Calu3 (cell line): ENCODE data around the gene SAPCD1. TPM values are rescaled to one million over a fixed set of nuclear protein-coding genes. Genes with fewer than 3 reads are reported as not detected.
"Not testable (repeated sequence)": the region's sequence is repeated elsewhere in the genome, so short reads cannot be mapped to it uniquely, and the experiment has no call there.

ENCODE experiments used
- BruUV-seq: library from RNA; stranded (reverse); fragments of 400-500 nt; replicated peaks from 2 replicates; lab custom pipeline; 2021; lab: Mats Ljungman, UMichigan
- CTCF ChIA-PET: fragments of 300-600 bp; sonication (Branson Sonifier 250); formaldehyde crosslinking; loops from one replicate; lab custom pipeline; 2022; ENCODE audit warnings: antibody characterized with exemption; lab: Charles Lee
- DNase-seq: peaks from one replicate; pipeline ENCODE4 v3.0.0; 2022
- H3K27ac Mint-ChIP-seq: one replicate; pipeline ENCODE4 v1.8.0; 2022; ENCODE audit warnings: mixed read lengths; ENCODE audit not compliant: unreplicated experiment
- H3K27me3 Mint-ChIP-seq: one replicate; pipeline ENCODE4 v1.8.0; 2022; ENCODE audit warnings: mixed read lengths; ENCODE audit not compliant: unreplicated experiment
- H3K36me3 Mint-ChIP-seq: one replicate; pipeline ENCODE4 v1.8.0; 2022; ENCODE audit warnings: mild to moderate bottlenecking, moderate library complexity, mixed read lengths; ENCODE audit not compliant: insufficient read depth, unreplicated experiment
- H3K4me1 Mint-ChIP-seq: one replicate; pipeline ENCODE4 v1.8.0; 2022; ENCODE audit warnings: mild to moderate bottlenecking, low read depth, mixed read lengths; ENCODE audit not compliant: unreplicated experiment
- H3K4me3 Mint-ChIP-seq: one replicate; pipeline ENCODE4 v1.8.0; 2022; ENCODE audit warnings: mild to moderate bottlenecking, low read depth, moderate library complexity, mixed read lengths; ENCODE audit not compliant: unreplicated experiment
- H3K9me3 Mint-ChIP-seq: one replicate; pipeline ENCODE4 v1.8.0; 2022; ENCODE audit warnings: low read depth, mixed read lengths; ENCODE audit not compliant: unreplicated experiment
- CTCF ChIP-seq: fragments of 200-600 bp; IDR thresholded peaks from one replicate; pipeline ENCODE4 v1.8.0; 2022; ENCODE audit warnings: antibody characterized with exemption; ENCODE audit not compliant: unreplicated experiment
- intact Hi-C: fragments of 100-400 bp; cut with micrococcal nuclease; formaldehyde crosslinking; loops from one replicate; pipeline ENCODE4 v1.10.0; 2022; ENCODE audit not compliant: unreplicated experiment
- total RNA-seq: library from RNA; stranded (reverse); gene quantifications from 2 replicates; pipeline ENCODE4 v1.2.3, GENCODE V29; 2022

SAPCD1 gene
- total RNA-seq, 1 experiment from 2014 or later = 26.6 TPM

DNA sequence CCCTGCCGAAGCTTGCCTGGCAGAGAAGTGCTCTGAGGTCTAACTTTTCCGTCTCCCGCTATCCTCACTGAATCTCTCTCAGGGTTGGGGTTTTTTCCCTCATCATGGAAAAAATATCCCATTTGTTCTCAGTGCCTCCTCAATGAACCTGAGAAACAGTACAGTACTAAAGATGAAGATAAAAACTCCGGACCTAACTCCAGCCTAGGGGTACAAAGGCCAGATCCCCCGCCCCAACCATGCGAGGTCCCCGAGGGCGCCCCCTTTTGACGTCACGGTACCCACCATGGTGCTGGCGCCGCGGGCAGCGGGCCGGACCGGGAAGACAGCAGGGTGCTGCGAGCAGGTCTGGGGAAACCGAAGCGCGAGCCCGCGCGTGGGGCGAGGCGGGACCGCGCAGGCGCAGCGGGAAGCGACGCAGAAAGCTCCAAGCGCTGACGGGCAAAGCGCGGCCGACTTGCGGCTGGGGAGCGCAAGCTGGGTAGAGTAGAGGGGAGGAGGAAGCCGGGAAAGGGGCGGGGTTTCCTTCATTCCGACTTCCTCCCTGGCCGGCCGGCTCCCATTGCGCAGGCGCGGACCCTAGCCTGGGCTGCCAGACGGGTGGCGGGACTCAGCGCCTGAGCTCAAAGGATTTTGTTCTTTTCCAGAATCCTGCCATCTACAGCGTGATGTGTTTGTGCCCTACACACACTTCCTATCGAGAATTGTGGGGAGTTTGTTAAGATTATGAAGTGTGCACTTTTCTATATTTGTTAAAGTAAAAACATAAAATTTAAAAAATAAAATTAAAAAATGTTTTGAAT, 44.2 kb downstream of the SAPCD1 start, which contains the start of gene LSM2:
Gene LSM2 (minus strand): TSS at position 497 of the 803 bp plus-strand sequence. CDS start 209 bp downstream, at position 288.
- H3K27ac Mint-ChIP-seq = peak within 1 kb of the TSS; percentile 96
- intact Hi-C loops = no loop called here
- H3K36me3 Mint-ChIP-seq = peaks cover 54% of the 10 kb centered on the region

DNA sequence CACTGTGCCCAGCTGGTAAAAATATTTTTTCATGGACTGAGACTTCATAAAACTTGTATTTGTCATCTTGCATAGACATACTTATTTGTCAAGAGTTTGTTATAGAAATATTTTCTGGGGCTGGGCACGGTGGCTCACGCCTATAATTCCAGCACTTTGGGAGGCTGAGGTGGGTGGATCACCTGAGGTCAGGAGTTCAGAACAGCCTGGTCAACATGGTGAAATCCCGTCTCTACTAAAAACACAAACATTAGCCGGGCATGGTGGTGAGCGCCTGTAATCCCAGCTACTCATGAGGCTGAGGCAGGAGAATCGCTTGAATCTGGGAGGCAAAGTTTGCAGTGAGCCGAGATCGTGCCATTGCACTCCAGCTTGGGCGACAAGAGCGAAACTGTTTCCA, 46.1 kb downstream of the SAPCD1 start:
- H3K9me3 Mint-ChIP-seq, H3K27ac Mint-ChIP-seq, H3K4me3 Mint-ChIP-seq, intact Hi-C loops, CTCF ChIA-PET, DNase-seq, BruUV-seq, H3K27me3 Mint-ChIP-seq: not testable (repeated sequence)
- H3K4me1 Mint-ChIP-seq = peaks cover 29% of the 10 kb centered on the region
- H3K36me3 Mint-ChIP-seq = peaks cover 36% of the 10 kb centered on the region

More for the DNA sequence above, 44.2 kb downstream of the SAPCD1 start, which contains the start of gene LSM2:
- peak within 1 kb of the TSS; percentile 99 for H3K4me3 Mint-ChIP-seq
- H3K9me3 Mint-ChIP-seq = no peaks in the 10 kb centered on the region
- no peaks in the 10 kb centered on the region for H3K27me3 Mint-ChIP-seq
- peak; percentile 89 for TF ChIP-seq CTCF
- peaks cover 19% of the 10 kb centered on the region for H3K4me1 Mint-ChIP-seq
- TSS peak; percentile 70 for BruUV-seq
- CTCF ChIA-PET = interaction anchor here (0.7 to 2.3 kb wide), 22 partner anchors 8 to 139 kb away, joined by 3 to 25 read pairs (median 6); partner anchors contain the start of genes CFB, DDAH2, HSPA1A and HSPA1B
- DNase-seq = peak; percentile 100

DNA sequence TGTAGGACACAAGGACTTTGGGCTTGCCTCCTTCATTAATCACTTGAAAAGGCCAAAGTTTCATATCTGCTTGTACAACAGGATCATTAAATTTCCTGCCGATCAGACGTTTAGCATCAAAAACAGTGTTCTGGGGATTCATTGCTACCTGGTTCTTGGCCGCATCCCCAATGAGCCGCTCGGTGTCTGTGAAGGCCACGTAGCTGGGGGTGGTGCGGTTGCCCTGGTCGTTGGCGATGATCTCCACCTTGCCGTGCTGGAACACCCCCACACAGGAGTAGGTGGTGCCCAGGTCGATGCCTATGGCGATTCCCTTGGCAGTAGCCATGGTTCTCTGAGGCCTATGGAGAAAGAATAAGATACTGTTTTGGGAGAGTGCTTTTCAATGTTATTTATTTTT, 49.2 kb downstream of the SAPCD1 start:
- peaks cover 28% of the 10 kb centered on the region for H3K36me3 Mint-ChIP-seq
- no peak overlapping the region for H3K4me3 Mint-ChIP-seq
- CTCF ChIA-PET = interaction anchor here (1.0 kb wide), 1 partner anchor 16 kb away, joined by 4 read pairs; the partner anchor contains the start of gene VARS1
- TF ChIP-seq CTCF = no peak
- H3K9me3 Mint-ChIP-seq = no peaks in the 10 kb centered on the region
- DNase-seq = no peak
- no peak overlapping the region for H3K27ac Mint-ChIP-seq
- no TSS peak for BruUV-seq
- intact Hi-C loops = no loop called here
- no peaks in the 10 kb centered on the region for H3K27me3 Mint-ChIP-seq
- peaks cover 24% of the 10 kb centered on the region for H3K4me1 Mint-ChIP-seq

DNA sequence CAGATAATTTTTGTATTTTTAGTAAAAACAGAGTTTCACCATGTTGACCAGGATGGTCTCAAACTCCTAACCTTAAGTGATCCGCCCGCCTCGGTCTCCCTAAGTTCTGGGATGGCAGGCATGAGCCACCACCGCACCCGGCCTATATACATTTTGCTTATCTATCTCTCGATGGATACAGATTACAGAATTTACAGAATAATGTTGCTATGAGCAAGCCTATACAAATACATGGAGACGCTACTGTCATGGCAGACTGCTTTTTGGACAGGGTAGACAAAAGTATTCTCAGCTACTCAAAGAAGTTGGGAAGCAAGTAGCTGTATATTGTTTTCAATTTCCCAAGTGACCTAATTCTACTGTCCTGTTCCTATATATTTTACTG, 51.0 kb downstream of the SAPCD1 start:
- H3K27ac Mint-ChIP-seq = peak overlapping the region; percentile 97
- peak overlapping the region; percentile 79 for H3K4me3 Mint-ChIP-seq
- peaks cover 36% of the 10 kb centered on the region for H3K36me3 Mint-ChIP-seq
- CTCF ChIA-PET = interaction anchor here (1.8 to 2.7 kb wide), 4 partner anchors 8 to 38 kb away, joined by 5 to 19 read pairs (median 8); partner anchors contain the start of genes HSPA1B and VARS1
- no TSS peak for BruUV-seq
- H3K4me1 Mint-ChIP-seq = peaks cover 18% of the 10 kb centered on the region
- no peaks in the 10 kb centered on the region for H3K27me3 Mint-ChIP-seq
- DNase-seq = no peak
- intact Hi-C loops = no loop called here
- H3K9me3 Mint-ChIP-seq = no peaks in the 10 kb centered on the region
- no peak for TF ChIP-seq CTCF

Other genes starting within 250 kb of the SAPCD1 start
- gene MCCD1, start 233.7 kb upstream of the SAPCD1 start, total RNA-seq = not detected in 2 replicates
- 631 and 646 TPM in 2 replicates for gene DDX39B, start 220.7 kb upstream of the SAPCD1 start, total RNA-seq
- gene ATP6V1G2, start 216.0 kb upstream of the SAPCD1 start, total RNA-seq = 1.0 and 1.5 TPM in 2 replicates
- gene NFKBIL1, start 215.0 kb upstream of the SAPCD1 start, total RNA-seq = 33.5 and 34.0 TPM in 2 replicates
- not detected in 2 replicates for gene LTA, start 190.4 kb upstream of the SAPCD1 start, total RNA-seq
- 0.22 and 0.68 TPM in 2 replicates for gene TNF, start 187.1 kb upstream of the SAPCD1 start, total RNA-seq
- gene LTB, start 180.2 kb upstream of the SAPCD1 start, total RNA-seq = 0.44 and 1.4 TPM in 2 replicates
- 0.94 TPM in 1 of 2 replicates, not detected in the other for gene LST1, start 176.4 kb upstream of the SAPCD1 start, total RNA-seq
- not detected in 2 replicates for gene NCR3, start 169.7 kb upstream of the SAPCD1 start, total RNA-seq
- not detected in 2 replicates for gene AIF1, start 147.4 kb upstream of the SAPCD1 start, total RNA-seq
- 473 and 509 TPM in 2 replicates for gene PRRC2A, start 141.9 kb upstream of the SAPCD1 start, total RNA-seq
- gene BAG6, start 110.0 kb upstream of the SAPCD1 start, total RNA-seq = 617 and 663 TPM in 2 replicates
- 2.6 and 3.6 TPM in 2 replicates for gene APOM, start 106.8 kb upstream of the SAPCD1 start, total RNA-seq
- gene C6orf47, start 101.9 kb upstream of the SAPCD1 start, total RNA-seq = 40.3 and 42.9 TPM in 2 replicates
- 32.2 and 35.6 TPM in 2 replicates for gene GPANK1, start 97.7 kb upstream of the SAPCD1 start, total RNA-seq
- 337 and 357 TPM in 2 replicates for gene CSNK2B, start 96.6 kb upstream of the SAPCD1 start, total RNA-seq
- 44.6 and 45.1 TPM in 2 replicates for gene LY6G5B, start 92.7 kb upstream of the SAPCD1 start, total RNA-seq
- gene LY6G5C, start 81.6 kb upstream of the SAPCD1 start, total RNA-seq = 4.9 and 5.4 TPM in 2 replicates
- 89.9 and 99.1 TPM in 2 replicates for gene ABHD16A, start 59.3 kb upstream of the SAPCD1 start, total RNA-seq
- gene LY6G6F, start 55.8 kb upstream of the SAPCD1 start, total RNA-seq = not detected in 2 replicates
- gene LY6G6D, start 47.3 kb upstream of the SAPCD1 start, total RNA-seq = not detected in 2 replicates
- gene LY6G6C, start 40.9 kb upstream of the SAPCD1 start, total RNA-seq = 1.0 TPM in 1 of 2 replicates, not detected in the other
- gene MPIG6B, start 39.3 kb upstream of the SAPCD1 start, total RNA-seq = not detected in 2 replicates
- 81.4 and 89.6 TPM in 2 replicates for gene DDAH2, start 33.4 kb upstream of the SAPCD1 start, total RNA-seq
- 943 and 1,109 TPM in 2 replicates for gene CLIC1, start 26.1 kb upstream of the SAPCD1 start, total RNA-seq
- gene MSH5, start 22.7 kb upstream of the SAPCD1 start, total RNA-seq = 156 and 176 TPM in 2 replicates
- gene VWA7, start 14.7 kb downstream of the SAPCD1 start, total RNA-seq = 22.1 and 37.6 TPM in 2 replicates
- 316 and 331 TPM in 2 replicates for gene VARS1, start 33.1 kb downstream of the SAPCD1 start, total RNA-seq
- 126 and 144 TPM in 2 replicates for gene LSM2, start 44.3 kb downstream of the SAPCD1 start, total RNA-seq
- 4.2 and 4.3 TPM in 2 replicates for gene HSPA1L, start 52.6 kb downstream of the SAPCD1 start, total RNA-seq
- gene HSPA1A, start 52.9 kb downstream of the SAPCD1 start, total RNA-seq = 1,238 and 1,263 TPM in 2 replicates
- 687 and 705 TPM in 2 replicates for gene HSPA1B, start 65.1 kb downstream of the SAPCD1 start, total RNA-seq
- 133 and 159 TPM in 2 replicates for gene NEU1, start 100.2 kb downstream of the SAPCD1 start, total RNA-seq
- 185 and 238 TPM in 2 replicates for gene SLC44A4, start 116.3 kb downstream of the SAPCD1 start, total RNA-seq
- 131 and 138 TPM in 2 replicates for gene EHMT2, start 135.0 kb downstream of the SAPCD1 start, total RNA-seq
- 22.6 and 28.1 TPM in 2 replicates for gene ZBTB12, start 139.4 kb downstream of the SAPCD1 start, total RNA-seq
- gene C2, start 165.1 kb downstream of the SAPCD1 start, total RNA-seq = 5.0 and 6.3 TPM in 2 replicates
- 944 and 1,205 TPM in 2 replicates for gene CFB, start 183.4 kb downstream of the SAPCD1 start, total RNA-seq
- gene NELFE, start 196.3 kb downstream of the SAPCD1 start, total RNA-seq = 141 and 157 TPM in 2 replicates
- gene SKIC2, start 196.5 kb downstream of the SAPCD1 start, total RNA-seq = 182 and 201 TPM in 2 replicates
- gene DXO, start 209.5 kb downstream of the SAPCD1 start, total RNA-seq = 40.9 and 43.6 TPM in 2 replicates
- 13.1 and 20.8 TPM in 2 replicates for gene C4A, start 219.4 kb downstream of the SAPCD1 start, total RNA-seq